GM19397 (cell line): ENCODE data around the gene GSTP1.
"Not testable (repeated sequence)": the region's sequence is repeated elsewhere in the genome, so short reads cannot be mapped to it uniquely, and the experiment has no call there.

Source experiments
- ATAC-seq: cut with Tn5 transposase; IDR thresholded peaks from one replicate; pipeline ENCODE4 v1.9.1; 2021; ENCODE audit warnings: mild to moderate bottlenecking, moderate library complexity; ENCODE audit not compliant: unreplicated experiment

The GSTP1 gene

DNA sequence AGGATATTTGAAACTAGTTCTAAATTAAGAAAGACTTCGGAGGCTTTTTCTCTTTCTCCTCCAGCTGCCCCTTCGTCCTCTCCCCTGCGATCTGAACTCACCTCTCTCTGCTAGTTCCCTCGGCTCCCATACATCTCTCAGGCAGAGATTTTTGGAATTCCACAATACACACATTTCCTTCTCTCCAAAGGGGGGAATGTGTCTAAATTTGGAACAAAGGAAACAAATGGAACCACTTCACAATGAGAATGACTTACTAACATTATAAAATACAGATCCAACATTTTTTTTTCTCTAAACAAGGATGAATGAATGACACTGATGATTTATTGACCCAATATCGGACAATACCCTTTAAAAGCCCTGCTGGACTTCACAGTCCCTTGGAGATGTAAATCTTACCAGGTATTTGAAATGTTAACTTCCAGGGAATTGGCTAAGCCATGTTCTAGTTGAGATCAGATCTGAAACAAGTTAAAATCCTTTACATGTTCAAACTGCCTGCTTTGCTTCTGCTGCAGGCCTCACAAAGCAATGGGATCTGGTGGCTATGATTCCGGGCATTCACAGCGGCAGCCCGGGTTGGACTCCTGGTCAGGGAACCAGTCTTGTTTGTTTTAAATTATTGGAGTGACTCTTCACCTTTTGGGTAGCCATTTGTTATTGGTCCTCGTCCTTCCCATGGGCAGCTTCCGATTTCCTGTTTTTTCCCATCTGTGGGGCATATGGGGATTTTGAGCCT lies 20.5 kb upstream of the GSTP1 start:
- no peak for ATAC-seq

GRCh38 chr11:67563705-67564114 lies 19.9 kb upstream of the GSTP1 start:
- not testable (repeated sequence) for ATAC-seq

DNA sequence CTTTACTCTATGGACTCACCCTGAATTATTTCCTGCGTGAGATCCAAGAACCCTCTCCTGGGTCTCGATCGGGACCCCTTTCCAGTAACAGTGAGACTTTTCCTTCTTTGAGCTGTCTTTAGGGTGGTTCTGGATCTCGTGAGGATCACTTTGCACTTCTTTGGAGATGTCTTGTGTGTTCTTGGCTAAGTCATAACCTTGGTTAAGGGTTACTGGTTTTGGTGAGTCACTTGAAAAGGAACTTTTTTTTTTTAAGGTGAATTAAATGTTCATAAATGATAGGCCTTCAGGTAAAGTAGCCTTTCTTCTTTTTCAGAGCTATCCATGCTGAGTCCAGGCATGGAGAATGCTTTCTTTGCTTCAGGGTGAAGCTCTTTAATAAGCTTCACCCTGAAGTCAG lies 19.4 kb upstream of the GSTP1 start:
- ATAC-seq, result no peak

DNA sequence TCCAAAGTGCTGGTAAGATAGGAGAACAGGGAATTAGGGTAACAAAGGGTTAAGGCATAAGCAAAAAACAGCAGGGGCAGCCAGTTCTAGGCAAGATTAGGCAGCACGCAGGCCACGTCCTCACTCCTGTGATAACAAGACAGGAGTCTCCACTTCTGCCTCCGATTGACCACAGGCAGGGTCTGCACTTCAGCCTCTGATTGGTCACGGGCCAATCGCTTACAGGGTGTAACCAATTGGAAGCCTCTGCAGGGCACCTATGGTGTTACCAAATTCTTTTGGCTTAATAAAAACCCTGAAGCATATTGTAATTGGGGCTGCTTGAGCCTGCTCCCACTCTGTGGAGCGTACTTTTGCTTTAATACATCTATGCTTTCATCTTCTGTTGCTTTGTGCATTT lies 12.2 kb upstream of the GSTP1 start:
- ATAC-seq, result no peak

- no peak for ATAC-seq
These were observed 11.3 kb upstream of the GSTP1 start for GRCh38 chr11:67572305-67572704.

GRCh38 chr11:67572747-67573419 lies 10.7 kb upstream of the GSTP1 start:
- no peak for ATAC-seq

DNA sequence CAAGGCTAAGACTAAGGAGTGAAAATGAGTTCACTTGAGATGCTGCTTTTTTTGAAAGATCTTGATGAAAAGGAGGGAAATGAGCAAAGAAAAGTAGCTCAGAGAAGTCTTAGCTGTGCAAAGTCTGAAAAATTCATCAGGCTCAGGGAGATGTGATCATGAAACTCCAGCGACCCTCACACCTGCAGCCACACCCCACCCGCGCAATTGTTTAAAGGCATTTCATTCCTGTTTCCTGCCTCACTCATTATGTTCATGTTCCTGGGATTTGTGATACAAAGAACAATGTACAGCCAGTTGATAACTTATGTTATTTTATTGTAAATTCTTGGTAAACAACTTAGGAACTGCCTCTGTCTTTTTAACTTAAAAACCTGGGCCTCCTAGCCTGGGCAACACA lies 8.7 kb upstream of the GSTP1 start:
- ATAC-seq, result no peak

- no peak for ATAC-seq
These were observed 6.7 kb upstream of the GSTP1 start for GRCh38 chr11:67576735-67577475.

DNA sequence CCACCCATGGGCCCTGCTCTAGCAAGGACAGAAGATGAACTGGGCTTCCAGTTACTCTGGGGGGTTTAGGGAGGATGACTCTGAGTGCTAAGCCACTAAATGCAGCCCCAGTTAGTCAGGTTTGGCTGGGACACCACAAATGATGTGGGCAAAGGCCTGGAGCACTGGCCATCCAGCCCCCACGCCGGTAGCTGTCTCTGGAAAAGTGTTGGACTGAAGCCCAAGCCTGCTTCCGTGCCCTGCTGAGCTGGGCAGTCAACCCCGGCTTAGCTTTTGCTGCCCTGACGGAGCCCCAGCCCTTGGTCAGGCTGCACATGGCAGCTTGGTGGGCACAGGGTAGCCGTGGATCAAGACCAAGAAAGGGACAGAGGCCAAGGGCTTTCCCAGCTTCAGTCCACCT lies 5.7 kb upstream of the GSTP1 start:
- no peak for ATAC-seq

DNA sequence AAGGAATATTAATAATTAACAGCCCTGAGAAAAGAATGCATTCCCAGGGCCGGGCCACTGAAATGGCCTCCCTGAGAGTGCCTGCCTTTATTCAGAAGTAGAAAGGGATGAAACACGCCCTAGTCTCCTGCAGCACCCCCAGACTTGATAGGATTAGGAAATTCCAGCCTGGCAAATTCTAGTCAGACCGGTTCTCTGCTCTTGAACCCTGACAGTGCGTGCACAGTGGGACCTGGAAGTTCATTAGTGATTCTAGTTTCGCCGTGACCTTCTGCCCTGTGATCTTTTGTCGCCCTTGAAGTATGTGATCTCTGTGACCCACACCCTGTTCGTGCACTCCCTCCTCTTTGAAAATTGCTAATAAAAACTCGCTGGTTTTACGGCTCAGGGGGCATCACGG lies 2.1 kb upstream of the GSTP1 start:
- no peak for ATAC-seq

DNA sequence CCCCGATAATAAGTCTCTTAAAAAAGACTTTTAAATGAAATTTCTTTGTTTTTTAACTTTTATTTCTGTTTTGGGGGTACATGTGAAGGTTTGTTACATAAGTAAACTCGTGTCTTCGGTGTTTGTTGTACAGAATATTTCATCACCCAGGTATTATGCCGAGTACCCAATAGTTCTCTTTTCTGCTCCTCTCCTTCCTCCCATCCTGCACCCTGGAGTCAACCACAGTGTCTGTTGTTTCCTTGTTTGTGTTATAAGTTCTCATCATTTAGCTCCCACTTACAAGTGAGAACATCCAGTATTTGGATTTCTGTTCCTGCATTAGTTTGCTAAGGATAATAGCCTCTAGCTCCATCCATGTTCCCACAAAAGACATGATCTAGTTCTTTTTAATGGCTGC lies 1.6 kb upstream of the GSTP1 start:
- ATAC-seq, result no peak

GRCh38 chr11:67584205-67584880 lies 731 bp downstream of the GSTP1 start:
- no peak for ATAC-seq

GRCh38 chr11:67584881-67585873 lies 1.6 kb downstream of the GSTP1 start:
- no peak for ATAC-seq

GRCh38 chr11:67585911-67586310 lies 2.3 kb downstream of the GSTP1 start:
- no peak for ATAC-seq

DNA sequence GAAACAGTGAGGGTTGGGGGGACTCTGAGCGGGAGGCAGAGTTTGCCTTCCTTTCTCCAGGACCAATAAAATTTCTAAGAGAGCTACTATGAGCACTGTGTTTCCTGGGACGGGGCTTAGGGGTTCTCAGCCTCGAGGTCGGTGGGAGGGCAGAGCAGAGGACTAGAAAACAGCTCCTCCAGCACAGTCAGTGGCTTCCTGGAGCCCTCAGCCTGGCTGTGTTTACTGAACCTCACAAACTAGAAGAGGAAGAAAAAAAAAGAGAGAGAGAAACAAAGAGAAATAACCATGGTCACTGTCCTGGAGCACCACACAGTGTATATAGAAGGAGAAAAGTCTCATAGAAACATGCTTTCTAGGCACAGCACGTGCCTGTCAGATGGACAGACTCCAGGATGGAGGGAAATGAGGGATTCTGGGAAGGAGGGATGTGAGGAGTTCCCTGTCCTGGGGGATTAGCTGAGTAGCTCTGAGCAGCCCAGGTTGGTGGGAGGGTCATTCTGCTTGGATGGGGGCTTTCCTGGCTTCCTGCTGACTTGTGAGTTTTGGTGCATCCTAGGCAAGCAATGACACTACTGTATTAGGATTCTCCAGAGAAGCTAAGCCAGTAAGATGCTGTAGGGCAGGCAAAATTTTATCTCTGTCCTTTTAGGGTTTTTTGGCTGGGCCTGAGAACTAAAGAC lies 3.1 kb downstream of the GSTP1 start:
- no peak for ATAC-seq

DNA sequence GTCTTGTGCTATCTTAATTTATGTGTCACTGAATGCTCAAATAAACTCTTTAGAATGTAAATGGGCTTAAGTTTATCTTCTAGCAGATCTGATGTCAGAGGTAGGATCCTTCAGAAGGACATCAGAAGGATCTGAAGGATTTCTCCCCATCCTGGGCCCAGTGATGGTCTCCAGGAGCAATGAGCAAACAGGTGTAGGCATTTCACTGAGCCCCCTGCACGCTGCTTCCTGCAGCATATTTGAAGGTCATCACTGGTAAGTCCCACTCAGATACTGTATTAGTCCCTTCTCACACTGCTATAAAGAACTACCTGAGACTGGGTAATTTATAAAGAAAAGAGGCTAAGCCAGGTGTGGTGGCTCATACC lies 4.5 kb downstream of the GSTP1 start:
- peak; percentile 24 for ATAC-seq

DNA sequence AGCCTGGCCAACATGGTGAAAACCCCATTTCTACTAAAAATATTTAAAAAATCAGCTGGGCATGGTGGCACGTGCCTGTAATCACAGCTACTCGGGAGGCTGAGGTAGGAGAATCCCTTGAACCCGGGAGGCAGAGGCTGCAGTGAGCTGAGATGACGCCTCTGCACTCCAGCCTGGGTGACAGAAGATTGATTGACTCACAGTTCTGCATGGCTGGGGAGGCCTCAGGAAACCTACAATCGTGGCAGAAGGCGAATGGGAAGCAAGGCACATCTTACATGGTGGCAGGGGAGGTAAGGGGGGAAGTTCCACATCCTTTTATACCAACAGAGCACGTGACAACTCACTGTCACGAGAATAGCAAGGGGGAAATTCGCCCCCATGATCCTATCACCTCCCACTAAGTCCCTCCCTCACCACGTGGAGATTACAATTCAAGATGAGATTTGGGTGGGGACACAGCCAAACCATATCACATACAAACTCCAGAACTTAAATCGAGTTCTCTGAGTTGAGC lies 5.3 kb downstream of the GSTP1 start:
- not testable (repeated sequence) for ATAC-seq

DNA sequence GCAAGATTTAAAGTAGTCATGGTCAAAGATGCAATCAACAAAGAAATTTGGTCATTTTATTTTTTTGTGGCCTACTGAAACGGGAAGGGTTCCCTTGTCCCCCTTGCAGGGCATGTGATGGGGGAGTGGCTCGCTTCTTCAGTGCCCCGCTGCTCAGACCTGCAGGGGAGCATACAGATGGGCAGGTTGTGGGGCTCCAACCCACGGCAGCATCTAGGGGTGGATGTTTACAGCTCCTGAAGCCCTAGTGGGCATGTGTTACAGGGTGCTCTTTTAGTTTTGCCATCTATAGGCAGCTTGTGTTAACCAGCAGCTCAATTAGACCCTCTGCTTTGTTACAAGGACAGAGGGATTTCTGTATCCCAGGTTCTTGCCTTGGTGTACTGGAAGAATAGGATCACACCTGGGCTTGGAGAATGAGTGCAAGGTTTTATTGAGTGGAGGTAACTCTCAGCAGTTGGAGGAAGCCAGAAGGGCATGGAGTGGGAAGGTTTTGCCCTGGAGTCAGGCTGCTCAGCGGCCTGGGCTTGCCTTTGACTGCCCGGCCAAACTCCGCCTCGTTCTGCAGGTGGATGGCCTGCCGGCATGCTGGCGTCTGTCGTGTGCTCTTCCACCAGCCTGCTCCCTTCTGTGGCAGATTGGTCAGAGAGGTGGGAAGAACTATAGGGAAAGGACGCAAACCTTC lies 9.4 kb downstream of the GSTP1 start:
- no peak for ATAC-seq

GRCh38 chr11:67593565-67593905 lies 9.9 kb downstream of the GSTP1 start:
- ATAC-seq, result no peak
